EL (cell line): ENCODE measurements around the gene OSBPL5.
"Not testable (repeated sequence)": the region's sequence is repeated elsewhere in the genome, so short reads cannot be mapped to it uniquely, and the experiment has no call there.

Source experiments
- DNase-seq: peaks from one replicate; pipeline ENCODE4 v3.0.0-alpha.2; 2016

Gene OSBPL5

DNA sequence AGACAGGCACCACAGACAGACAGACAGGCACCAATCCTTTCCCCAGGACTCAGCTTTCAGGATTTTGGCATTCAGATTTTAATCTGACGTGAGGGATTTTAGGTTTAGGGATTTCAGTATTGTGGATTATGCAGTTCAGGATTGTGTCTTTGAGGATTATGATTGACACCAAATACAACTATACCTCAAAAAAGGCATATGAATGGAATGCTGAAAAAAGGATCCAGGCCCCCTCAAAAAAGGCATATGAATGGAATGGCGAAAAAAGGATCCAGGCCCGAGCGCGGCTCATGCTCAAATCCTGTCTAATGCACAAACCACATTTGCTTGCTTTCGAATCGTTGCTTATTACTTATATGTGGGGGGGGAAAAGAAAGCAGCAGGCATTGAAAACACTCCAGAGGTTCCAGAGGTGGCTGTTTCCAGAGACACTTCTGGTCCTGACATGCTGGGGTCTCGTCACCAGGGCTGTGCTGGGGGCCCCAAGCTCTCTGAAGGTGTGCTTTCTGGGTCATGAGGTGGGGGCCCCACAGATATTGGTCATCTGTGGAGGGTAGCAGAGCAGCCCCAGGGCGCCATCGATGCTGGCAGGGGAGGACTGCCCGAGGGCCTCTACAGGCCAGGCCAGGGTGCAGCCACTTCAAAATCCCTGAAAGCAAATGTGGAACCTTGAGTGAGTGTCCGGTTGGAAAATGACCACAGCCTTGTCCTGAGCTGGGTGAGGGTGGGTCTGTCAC lies 16.8 kb upstream of the OSBPL5 start:
- no peak for DNase-seq

DNA sequence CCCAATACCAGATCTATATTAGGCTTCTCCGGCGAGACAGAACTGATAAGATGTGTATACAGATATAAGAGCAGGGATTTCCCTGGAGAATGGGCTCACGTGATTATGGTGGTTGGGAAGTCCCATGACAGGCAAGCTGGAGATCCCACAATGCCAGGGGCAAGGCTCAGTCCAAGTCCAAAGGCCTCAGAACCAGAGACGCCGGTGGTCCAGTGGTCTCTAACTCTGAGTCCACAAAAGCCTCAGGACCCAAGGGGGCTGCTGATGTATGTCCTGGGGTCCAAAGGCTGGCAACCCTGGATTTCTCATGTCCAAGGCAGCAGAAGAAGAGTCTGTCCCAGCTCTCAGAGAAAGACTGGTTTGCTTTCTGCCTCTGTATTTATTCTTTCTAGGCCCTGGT lies 15.8 kb upstream of the OSBPL5 start:
- DNase-seq, result no peak

DNA sequence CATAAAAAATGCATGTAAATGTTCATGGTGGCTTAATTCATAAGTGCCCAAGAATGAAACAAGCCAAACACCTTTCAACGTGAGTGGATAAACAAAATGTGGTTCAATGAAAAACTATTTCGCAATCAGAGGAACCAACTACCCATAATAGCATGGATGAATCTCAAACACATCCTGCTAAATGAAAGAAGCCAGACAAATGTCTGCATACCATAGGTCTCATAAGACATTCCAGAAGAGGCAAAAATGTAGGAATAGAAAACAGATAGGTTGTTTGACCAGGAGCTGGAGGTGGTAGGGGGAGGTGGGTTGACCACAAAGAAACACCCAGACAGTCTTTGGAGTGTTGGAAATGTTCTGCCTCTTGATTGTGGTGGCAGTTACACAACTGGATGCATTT lies 13.2 kb upstream of the OSBPL5 start:
- DNase-seq, result peak; percentile 23

DNA sequence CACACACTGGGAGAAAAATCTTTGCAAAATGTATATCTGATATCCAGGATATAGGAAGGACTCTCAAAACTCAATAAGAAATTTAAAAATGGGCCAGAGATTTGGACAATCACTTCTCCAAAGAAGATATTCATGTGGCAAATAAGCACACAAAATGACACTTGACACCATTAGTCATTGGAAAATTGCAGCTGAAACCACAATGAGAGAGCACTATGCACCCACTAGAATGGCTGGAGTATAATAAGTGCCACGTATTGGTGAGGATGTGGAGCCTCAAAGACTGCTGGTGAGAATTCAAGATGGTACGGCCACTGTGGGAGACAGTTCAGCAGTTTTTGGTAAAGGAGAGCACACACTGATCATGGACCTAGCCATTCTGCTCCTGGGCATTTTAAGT lies 12.8 kb upstream of the OSBPL5 start:
- peak; percentile 27 for DNase-seq

DNA sequence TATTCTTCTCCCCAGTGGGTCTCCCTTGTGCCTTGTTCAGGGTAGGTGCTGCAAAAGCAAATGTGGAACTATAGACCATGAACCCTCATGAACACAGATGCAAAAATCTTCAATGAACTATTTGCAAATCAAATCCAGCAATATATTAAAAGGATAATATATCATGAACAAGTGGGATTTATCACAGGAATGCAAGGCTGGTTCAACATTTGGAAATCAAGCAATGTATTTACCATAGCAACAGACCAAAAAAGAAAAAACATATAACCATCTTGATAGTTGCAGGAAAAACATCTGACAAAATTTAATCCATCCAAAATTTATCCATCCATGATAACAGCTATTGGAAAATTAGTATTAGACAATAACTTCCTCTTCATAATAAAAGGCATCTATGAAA lies 11.4 kb upstream of the OSBPL5 start:
- DNase-seq, result no peak

DNA sequence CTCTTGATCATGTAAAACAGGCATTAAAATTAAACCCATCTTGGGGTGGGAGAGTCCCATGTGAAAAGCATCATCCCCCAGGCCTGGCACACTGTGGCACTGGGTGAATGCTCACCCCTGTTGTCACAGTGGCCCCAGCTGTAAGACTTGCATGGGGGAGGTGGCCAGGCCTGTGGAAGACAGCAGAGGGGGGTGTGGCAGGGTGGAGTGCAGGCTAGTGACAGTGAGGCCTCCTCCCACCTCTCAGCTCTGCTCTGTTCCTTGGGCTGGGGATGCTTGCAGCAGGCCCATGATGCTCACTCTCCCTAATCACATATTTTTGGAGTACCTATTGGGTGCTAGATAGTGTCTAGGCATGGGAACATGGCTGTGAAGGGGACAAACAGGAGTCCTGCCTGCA lies 10.1 kb upstream of the OSBPL5 start:
- DNase-seq, result no peak

DNA sequence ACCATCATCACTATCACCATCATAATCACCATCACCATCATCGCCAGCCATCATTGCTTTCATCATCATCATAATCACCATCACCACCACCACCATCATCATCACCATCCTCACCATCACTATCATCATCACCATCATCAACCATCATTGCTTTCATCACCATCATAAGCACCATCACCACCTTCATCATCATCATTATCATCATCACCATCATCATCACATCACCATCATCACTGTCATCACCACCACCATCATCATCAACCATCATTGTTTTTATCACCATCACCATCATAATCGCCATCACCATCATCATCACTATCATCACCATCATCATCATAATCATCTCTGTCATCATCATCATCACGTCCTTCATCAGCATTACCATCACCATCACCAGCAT lies 9.3 kb upstream of the OSBPL5 start:
- no peak for DNase-seq

DNA sequence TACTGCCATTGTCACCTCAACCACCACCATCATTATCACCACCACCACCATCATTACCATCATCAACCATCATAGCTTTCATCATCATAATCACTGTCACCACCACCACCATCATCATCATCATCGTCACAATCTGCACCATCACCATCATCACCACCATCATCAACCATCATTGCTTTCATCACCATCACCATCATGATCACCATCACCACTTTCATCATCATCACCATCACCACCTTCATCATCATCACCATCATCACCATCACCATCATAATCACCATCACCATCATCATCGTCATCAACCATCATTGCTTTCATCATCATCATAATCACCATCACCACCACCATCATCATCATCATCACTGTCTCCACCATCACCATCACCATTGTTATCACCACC lies 8.7 kb upstream of the OSBPL5 start:
- no peak for DNase-seq

DNA sequence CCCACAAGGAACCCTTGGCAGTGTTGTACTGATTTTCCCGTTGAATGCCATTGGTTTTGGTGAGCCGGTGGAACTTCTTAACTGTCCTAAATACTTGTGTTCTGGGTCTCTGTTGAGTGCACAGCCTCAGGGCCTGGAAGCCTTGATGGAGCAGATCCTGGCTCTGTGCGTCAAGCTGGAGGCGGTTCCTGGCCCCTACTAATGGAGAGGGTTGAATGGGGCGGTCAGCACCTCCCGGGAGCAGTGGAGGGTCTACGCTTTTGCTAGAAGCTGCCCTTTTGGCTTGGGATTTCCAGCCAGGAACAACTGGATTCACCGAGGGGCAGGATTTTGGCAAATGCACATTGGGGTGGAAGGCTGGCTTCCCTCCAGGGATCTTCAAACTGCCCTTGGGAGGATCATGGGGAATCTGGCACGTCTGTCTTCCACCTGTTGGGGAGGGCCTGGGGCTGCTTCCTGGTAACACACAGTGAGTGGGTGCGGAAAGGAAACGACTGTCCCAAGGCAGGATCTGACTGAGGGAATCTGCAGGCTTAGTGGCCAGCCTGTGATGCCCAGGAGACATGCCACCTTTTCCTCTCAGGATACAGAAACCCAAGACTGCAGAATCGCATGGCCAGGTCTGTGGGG lies 6.9 kb upstream of the OSBPL5 start:
- no peak for DNase-seq

DNA sequence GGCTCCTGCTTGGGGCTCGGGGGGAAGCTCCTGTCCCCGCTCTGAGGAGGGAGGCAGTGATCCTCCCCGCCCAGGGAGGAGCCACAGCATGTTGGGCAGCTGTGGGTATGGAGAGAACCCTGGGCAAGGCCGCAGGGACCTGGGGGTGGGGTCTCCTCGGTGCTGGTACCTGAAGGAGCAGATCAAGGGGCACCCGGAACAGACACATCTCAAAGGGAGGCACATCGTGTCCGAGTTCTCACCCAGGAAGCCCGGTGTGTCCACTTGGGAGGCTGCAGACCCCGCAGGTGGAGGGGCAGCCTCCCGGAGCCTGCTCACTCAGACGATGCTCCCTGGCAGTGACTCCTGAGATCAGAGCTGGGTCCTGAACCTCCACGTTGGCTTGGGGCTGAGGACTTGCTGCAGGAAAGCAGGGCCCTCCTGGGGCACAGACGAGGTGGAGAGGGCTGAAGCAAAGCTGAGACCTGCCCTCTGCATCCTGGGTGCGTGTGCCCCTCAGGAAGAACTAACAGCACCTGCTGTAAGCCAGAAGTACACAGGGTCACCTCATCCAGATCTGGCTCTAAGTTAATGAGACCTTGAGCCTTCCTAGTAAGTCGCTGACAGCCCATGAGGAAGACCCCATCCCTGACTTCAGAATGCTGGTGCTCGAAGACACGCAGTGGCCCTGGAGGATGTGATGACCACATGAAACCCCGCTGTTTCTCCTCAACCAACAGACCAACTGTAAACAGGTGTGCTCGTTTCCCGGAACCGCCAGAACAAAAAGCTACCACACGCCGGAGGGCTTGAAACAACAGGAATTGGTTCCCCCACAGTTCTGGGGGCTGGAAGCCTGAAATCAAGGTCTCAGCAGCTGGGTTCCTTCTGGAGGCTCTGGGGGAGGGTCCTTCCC lies 5.9 kb upstream of the OSBPL5 start:
- DNase-seq, result no peak

DNA sequence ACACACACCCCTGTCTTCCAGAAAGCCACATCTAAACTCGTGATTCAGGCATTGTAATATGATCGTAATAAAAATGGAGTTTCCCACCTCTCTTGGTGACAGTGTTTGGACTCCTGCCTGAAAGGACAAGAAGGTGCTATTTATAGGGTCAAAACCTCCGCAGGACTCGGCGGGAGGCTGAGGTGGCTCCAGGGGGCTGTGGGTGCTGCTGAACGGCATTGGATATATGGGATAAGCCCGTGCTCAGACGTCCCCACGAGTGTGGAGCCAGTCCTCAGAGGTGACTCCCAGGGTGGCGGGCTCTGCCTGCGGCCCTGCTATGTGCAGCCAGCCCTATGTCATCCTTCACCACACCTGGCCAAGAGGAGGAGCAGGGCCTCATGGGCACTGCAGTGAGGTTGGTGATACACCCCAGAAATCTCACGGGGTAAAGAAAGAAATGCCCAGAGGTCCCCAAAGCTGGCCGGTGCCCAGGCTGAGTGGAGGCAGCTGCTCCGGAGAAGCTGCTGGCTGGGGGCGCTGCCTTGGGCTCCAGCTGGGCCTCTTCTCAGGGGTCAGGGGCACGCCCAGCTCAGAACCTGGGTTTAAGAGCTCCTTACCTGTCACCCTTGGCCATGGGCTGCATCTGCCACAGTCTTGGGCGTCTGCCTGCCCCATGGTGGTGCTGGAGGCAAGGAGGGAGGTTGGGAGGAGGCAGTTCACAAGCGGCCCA lies 5.1 kb upstream of the OSBPL5 start:
- DNase-seq, result no peak

DNA sequence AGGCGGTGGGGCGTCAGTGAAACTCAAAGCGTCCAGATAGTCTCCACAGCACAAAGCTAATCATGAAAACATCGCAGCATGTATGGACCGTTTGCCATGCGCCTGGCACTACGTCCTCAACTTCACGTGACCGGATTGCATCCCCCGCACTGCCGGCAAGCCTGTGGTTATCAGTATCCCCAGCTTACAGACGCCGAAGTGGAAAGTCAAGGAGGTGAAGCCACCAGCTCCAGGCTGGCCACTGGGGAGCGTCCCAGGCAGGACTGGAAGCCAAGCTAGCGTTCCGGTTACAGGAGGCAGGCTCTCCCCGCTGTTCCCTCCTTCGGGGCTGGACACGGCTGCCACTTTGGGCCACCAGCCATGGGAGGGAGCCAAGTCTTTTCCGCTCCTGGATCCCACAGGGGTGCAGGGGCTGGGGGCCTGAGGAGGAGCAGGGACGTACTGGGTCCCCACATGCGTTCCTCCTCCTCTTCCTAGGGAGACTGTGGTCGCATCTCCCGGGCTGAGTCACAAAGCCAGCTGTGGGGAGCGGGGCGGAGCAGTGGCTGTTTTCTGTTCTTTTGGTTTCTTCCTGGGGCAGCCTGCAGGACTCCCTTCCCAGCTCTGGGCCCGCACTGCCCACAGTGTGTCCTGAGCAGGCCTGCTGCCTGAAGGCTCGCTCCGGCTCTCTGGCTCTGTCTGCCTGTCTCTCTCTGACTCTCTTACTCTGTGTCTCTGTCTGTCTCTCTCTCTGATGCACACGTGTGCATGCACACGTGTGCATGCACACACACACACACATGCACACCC lies 4.3 kb upstream of the OSBPL5 start:
- DNase-seq, result peak; percentile 79

DNA sequence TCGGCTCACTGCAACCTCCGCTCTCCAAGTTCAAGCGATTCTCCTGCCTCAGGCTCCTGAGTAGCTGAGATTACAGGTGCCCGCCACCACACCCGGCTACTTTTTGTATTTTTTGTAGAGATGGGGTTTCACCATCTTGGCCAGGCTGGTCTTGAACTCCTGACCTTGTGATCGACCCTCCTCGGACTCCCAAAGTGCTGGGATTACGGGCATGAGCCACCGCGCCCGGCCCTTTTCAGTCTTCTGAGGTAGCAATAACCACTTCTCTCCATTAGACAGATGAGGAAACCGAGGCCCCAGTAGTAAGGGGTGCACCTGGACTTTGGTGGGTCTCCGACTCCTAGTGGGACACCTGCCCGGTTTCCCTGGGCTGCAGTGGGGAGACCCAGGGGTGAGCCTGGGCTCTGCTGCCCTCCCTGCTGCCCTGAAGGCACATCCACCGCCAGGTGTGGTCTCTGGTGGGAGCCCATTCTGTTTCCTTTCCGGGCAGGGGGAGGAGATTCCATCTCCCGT lies 3.7 kb upstream of the OSBPL5 start:
- not testable (repeated sequence) for DNase-seq

DNA sequence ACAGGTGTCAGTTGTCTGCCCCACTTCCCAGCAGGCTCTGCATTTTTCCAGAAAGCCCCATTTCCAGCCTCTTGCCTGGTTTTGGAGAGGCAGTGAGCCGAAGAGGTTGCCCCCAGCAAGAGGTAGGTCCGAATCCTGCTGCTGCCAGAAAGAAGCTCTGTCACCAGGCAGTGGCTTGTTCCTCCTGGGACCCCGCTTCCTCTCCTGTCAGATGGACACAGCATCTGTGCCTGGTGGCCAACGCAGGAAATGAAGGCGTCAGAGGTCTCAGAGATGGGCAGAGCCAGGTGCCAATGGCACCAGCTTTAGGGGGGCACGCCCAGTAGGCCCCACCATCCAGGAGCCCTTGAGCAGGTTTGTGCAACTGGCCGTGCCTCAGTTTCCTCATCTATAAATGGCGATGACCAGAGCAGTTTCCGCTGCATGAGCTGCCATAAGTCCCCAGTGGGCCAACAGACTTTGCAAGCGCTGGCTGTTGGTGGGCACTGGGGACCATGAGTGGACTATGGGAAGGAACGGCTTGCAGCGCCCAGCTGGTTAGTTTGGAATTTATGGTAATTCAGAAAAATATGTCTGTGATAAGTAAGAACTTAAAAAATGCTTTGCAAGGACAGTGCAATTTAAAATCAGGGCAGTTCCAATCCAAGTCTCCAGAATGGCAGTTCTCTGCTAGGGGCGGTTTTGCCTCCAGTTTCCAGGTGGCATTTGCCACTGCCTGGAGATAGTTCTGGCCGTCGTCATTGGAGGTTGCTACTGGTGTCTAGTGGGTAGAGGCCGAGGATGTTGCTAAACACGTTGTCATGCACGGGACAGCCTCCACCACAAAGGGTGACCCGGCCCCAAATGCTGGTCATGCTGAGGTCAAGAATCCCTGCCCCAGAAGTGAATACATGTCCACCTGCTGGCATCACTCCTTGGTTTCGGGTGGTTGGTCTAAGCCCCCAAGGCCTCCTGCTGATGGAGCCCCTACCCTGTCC lies 2.3 kb upstream of the OSBPL5 start:
- no peak for DNase-seq

DNA sequence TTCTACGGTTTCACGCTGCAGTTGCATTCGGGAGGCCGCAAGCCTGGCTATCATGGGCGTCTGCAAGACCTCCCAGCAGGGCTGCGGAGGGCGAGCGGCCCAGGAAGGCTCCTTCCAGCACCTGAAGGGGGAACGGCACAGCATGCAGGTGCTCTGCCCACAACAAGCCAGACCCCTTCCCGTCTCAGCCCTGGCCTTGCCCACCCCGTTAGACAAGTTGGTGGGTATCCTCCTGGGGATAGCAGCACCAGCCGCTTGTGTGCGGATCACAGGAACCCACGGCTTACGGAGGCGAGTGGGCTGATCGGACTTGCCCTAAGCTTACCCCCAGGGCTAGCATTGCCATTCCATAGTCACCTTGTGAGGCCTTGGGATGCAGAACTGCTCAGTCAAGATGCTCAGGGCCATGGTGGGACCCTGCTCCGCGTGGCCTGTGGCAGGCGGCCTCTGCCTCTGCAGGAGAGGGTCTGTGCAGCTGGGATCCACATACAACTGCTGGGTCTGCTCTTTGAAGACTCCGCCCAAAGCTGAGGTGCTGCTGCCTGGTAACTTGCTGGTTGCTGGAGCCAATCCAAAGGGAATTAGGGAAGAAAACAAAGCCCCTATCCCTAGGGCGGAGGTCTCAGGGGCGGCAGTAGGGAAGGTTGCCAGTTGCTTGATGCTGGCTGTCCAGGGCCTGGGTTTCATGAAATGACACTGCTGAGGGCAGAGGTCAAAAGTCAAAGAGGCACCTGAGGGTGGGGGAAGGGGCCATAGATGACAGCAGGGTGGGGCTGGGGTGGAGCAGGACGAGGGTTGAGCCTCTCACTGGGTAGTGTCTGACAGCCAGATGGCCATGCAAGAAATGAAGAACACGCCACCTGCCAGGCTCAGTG lies 1.4 kb upstream of the OSBPL5 start:
- no peak for DNase-seq

DNA sequence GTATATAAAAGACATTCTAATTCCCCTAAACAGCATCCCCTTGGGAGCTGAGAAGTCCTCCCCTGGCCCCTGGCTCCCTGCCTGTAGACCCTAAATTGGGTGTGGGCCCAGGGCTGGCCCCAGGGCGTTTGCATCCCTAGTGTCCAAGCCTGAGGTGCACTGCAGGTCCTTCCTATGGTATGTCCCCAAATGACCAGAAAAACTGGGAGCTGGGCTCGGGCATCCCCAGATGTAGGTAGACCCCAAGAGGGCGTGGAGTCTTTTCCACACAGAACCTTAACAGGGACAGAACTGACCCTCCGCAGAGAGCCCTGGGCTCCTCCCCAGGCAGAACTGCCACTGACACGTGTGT lies 782 bp upstream of the OSBPL5 start:
- DNase-seq, result no peak

DNA sequence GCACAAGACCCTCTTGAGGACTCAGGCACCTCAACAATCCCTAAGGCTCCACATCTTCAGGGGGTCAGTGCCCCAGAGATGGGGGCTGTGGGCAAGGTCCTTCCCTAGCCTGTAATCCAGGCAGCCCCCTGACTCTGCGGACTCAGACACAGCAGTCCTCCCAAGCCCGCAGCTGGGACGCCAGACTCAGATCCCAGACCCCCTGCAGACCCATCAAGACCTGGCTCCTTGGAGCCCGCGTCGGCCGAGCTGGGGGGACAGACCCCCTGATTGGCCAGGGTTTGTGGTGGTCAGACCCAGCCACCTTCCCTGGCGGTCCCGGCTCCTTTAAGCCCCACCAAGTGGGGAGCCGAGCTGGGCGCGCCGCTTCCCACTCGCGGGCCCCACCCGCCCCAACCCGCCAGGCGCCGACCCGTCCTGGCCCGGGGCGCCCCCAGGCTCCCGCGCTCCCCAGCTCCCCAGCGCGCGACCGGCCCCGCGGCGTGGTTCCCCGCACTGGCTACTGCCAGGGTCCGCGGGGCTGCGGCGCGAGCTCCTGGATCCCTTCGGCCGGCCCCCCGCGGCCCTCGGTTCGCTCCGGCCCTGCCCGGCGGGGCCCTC lies 458 bp downstream of the OSBPL5 start:
- no peak for DNase-seq

DNA sequence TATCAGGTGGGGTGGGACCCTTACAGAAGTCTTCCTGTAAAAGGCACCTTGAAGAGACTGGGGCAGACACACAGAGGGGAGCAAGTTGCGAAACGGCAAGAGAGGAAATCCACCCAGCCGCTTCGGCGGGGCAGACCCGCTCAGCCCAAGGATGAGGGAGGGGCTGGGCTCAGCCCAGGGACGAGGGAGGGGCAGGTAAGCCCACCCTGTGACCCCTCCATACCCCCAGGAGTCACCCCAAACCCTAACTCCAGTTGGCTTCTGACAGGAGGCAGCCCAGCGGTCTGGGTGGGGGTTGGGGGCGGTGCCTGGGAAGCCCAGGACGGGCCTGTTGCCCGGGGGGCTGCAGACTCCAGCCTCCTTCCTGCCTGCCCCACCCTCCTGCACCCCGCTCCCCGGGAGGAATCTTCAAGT lies 965 bp downstream of the OSBPL5 start:
- DNase-seq, result peak; percentile 16

DNA sequence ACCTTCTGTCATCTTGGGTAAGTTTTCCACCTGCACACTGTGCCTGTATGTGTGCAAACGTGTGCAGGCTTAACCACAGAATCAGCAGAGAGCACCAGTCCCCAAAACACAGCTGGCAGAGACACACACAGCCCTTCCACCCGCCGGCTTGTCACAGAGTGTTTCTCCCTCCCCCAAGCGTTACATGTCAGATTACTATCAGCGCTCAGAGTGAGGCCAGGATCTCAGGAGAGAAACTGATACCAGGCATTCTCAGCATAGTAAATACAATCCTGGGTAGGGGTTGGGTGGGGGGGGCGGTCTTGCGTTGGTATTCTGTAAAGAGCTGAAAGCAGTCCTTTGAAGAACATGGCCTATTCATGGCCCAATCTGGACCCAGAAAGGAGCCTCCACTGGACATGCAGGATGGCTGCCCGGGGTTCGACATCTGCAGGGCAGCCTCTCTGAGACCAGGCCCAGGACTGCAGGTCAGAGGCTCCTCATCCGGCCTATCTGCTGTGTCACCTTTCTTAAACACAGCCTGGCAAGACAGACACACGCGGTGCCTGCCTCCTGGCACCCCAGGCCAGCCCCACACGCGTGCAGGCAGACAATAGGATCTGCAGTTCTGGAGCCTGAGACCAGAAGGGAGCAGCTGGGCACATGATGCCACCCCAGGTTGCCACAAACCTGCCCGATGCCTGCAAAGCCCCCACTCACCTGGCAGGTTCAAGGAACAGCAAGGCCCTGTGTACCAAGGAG lies 1.7 kb downstream of the OSBPL5 start:
- DNase-seq, result no peak
